Fibroblast of lung (primary cell): ENCODE data around the gene TSLP. TPM values are rescaled to one million over a fixed set of nuclear protein-coding genes. Genes with fewer than 3 reads are reported as not detected.

Experiments
- DNase-seq, 2 donors: peaks; one replicate each; pipeline versions ENCODE4 v3.0.0 to v3.0.0-alpha.2; 2010; ENCODE audit warnings: low read depth in 2 of 2
- H2AFZ ChIP-seq: 2 replicates; pipeline ENCODE4 v1.5.1; 2012; ENCODE audit warnings: low read length, control low read depth, inconsistent platforms
- H3K27ac ChIP-seq: 2 replicates; pipeline ENCODE4 v1.5.1; 2011; ENCODE audit warnings: low read length, control low read depth; ENCODE audit not compliant: insufficient read depth
- H3K27me3 ChIP-seq: 2 replicates; pipeline ENCODE4 v1.5.1; 2011; ENCODE audit warnings: mild to moderate bottlenecking, low read length; ENCODE audit not compliant: control insufficient read depth, insufficient read depth
- H3K36me3 ChIP-seq: 2 replicates; pipeline ENCODE4 v1.5.1; 2011; ENCODE audit warnings: low read length; ENCODE audit not compliant: control insufficient read depth, insufficient read depth
- H3K4me1 ChIP-seq: 2 replicates; pipeline ENCODE4 v1.5.1; 2011; ENCODE audit warnings: low read length; ENCODE audit not compliant: control insufficient read depth, insufficient read depth; ENCODE audit errors: extremely low read depth
- H3K4me2 ChIP-seq: 2 replicates; pipeline ENCODE4 v1.5.1; 2011; ENCODE audit warnings: low read length, control low read depth; ENCODE audit not compliant: insufficient read depth; ENCODE audit errors: extremely low read depth
- H3K4me3 ChIP-seq, 4 experiments: fragments of 200-600 bp in 1 of 4; sonication (generic) in 1 of 4; replicated peaks in 1 of 4; 2 replicates each; pipeline ENCODE4 v1.5.1; 2011 to 2016; ENCODE audit warnings: low read length in 4 of 4, low read depth in 3 of 4, mild to moderate bottlenecking in 3 of 4, control low read depth in 2 of 4, inconsistent platforms in 1 of 4, mixed read lengths in 1 of 4; ENCODE audit not compliant: insufficient read depth in 1 of 4; ENCODE audit errors: control extremely low read depth in 1 of 4
- H3K79me2 ChIP-seq: 2 replicates; pipeline ENCODE4 v1.5.1; 2012; ENCODE audit warnings: mild to moderate bottlenecking, low read length, inconsistent platforms; ENCODE audit not compliant: control insufficient read depth, insufficient read depth
- H3K9ac ChIP-seq: 2 replicates; pipeline ENCODE4 v1.5.1; 2011; ENCODE audit warnings: mild to moderate bottlenecking, low read length, control low read depth; ENCODE audit not compliant: insufficient read depth
- H3K9me3 ChIP-seq: 2 replicates; pipeline ENCODE4 v1.5.1; 2012; ENCODE audit warnings: low read depth, low read length; ENCODE audit not compliant: control insufficient read depth, insufficient read depth
- H4K20me1 ChIP-seq: 2 replicates; pipeline ENCODE4 v1.5.1; 2011; ENCODE audit warnings: low read length; ENCODE audit not compliant: control insufficient read depth, insufficient read depth; ENCODE audit errors: extremely low read depth
- EZH2 ChIP-seq: IDR thresholded peaks from 2 replicates; pipeline ENCODE4 v1.5.1; 2012; ENCODE audit warnings: low read length, control low read depth, mild to moderate bottlenecking; ENCODE audit errors: missing control alignments
- polyA plus RNA-seq, 2 donors: library from polyadenylated mRNA; depleted of rRNA in 1 of 2; stranded (reverse) in 1 of 2; unstranded in 1 of 2; fragments of >200 nt; gene quantifications; 2 replicates each; pipeline ENCODE4 v1.2.1, GENCODE V29; 2011 to 2012; ENCODE audit warnings: missing spikeins in 1 of 2
- total RNA-seq: library from RNA; depleted of rRNA; stranded (reverse); fragments of >200 nt; gene quantifications from 2 replicates; pipeline ENCODE4 v1.2.1, GENCODE V29; 2014
- TF ChIP-seq, protein P1 (sequence below), 2 donors: IDR thresholded peaks in 1 of 2; conservative IDR thresholded peaks in 1 of 2; 1 replicate in 1 of 2; 2 replicates in 1 of 2; pipeline ENCODE4 v1.5.1; 2011 to 2012; ENCODE audit warnings: low read length in 2 of 2, control low read depth in 1 of 2, inconsistent platforms in 1 of 2, low read depth in 1 of 2, mild to moderate bottlenecking in 1 of 2

TSLP gene
- total and polyA plus RNA-seq, 2 donors (not counting 1 experiment from before 2014, with no cell fraction given) = 4.6 to 18.7 TPM

- Histone ChIP-seq H3K27me3 (no peaks in the 10 kb centered on the region), H3K36me3 (peaks cover 8% of the 10 kb centered on the region), H3K4me3 (no peak overlapping the region), H3K27ac (no peak overlapping the region), H3K79me2 (no peaks in the 10 kb centered on the region), H3K9me3 (no peaks in the 10 kb centered on the region), H2AFZ (no peak overlapping the region), H3K4me2 (no peak overlapping the region), H3K4me1 (no peaks in the 10 kb centered on the region), H4K20me1 (no peaks in the 10 kb centered on the region), H3K9ac (no peak overlapping the region)
- no peak for TF ChIP-seq EZH2
- TF ChIP-seq, protein P1, sequence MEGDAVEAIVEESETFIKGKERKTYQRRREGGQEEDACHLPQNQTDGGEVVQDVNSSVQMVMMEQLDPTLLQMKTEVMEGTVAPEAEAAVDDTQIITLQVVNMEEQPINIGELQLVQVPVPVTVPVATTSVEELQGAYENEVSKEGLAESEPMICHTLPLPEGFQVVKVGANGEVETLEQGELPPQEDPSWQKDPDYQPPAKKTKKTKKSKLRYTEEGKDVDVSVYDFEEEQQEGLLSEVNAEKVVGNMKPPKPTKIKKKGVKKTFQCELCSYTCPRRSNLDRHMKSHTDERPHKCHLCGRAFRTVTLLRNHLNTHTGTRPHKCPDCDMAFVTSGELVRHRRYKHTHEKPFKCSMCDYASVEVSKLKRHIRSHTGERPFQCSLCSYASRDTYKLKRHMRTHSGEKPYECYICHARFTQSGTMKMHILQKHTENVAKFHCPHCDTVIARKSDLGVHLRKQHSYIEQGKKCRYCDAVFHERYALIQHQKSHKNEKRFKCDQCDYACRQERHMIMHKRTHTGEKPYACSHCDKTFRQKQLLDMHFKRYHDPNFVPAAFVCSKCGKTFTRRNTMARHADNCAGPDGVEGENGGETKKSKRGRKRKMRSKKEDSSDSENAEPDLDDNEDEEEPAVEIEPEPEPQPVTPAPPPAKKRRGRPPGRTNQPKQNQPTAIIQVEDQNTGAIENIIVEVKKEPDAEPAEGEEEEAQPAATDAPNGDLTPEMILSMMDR (conservative IDR thresholded peaks at IDR 0.05 in 1 of 2, IDR thresholded peaks at IDR 0.05 in 1 of 2; ENCODE audit: low read depth in 1 of 2, low read length in 2 of 2) = no peak
- DNase-seq = no peak
These were observed 35.9 kb downstream of the TSLP start for GRCh38 chr5:111107371-111107770.

DNA sequence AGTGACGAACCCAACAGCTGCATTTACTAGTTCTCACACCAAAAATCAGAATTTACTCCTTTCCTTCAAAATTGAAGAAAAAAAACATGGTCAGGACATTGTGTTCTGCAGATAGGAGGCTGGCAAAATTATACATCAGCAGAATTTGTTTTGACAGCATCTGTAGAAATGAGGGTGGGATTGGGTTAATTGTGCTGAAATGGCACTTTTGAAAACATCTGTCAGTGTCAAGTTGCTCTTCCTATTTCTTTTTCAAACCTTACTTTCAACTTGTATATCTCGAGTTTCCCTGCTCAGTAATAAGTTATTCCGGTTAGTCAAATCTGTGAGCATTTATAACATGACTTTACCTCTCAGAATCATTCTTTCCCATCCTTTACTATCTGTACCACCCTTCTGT lies 40.4 kb downstream of the TSLP start:
- Histone ChIP-seq H3K4me2 (no peak overlapping the region), H3K27me3 (no peaks in the 10 kb centered on the region), H3K9me3 (no peaks in the 10 kb centered on the region), H3K36me3 (peaks cover 2% of the 10 kb centered on the region), H2AFZ (no peak overlapping the region), H3K9ac (no peak overlapping the region), H3K4me3 (no peak overlapping the region), H3K4me1 (no peaks in the 10 kb centered on the region), H3K27ac (no peak overlapping the region), H3K79me2 (no peaks in the 10 kb centered on the region), H4K20me1 (no peaks in the 10 kb centered on the region)
- TF ChIP-seq, protein P1 (conservative IDR thresholded peaks at IDR 0.05 in 1 of 2, IDR thresholded peaks at IDR 0.05 in 1 of 2; ENCODE audit: low read depth in 1 of 2, low read length in 2 of 2) = no peak
- TF ChIP-seq EZH2 = no peak
- no peak for DNase-seq

DNA sequence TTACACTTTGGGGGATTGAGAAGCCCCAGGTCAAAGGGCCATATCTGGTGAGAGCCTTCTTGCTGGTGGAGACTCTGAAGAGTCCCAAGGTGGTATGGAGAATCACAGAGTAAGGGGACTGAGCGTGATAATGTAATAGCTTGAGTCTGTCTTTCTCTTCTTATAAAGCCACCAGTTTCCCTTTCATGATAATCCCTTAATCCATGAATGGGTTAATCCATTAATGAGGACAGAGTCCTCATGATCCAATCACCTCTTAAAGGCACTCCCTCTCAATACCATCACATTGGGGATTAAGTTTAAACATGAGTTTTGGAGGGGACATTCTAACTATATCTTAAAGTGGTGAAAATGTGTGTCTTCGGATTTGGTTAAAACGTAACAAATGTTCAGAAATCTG lies 42.2 kb downstream of the TSLP start:
- Histone ChIP-seq H3K27me3 (no peaks in the 10 kb centered on the region), H3K79me2 (no peaks in the 10 kb centered on the region), H3K36me3 (peaks cover 3% of the 10 kb centered on the region), H3K4me2 (no peak overlapping the region), H3K4me3 (no peak overlapping the region), H3K4me1 (no peaks in the 10 kb centered on the region), H2AFZ (no peak overlapping the region), H3K9ac (no peak overlapping the region), H3K27ac (no peak overlapping the region), H3K9me3 (no peaks in the 10 kb centered on the region), H4K20me1 (no peaks in the 10 kb centered on the region)
- DNase-seq = no peak
- TF ChIP-seq EZH2 = no peak
- TF ChIP-seq, protein P1 (conservative IDR thresholded peaks at IDR 0.05 in 1 of 2, IDR thresholded peaks at IDR 0.05 in 1 of 2; ENCODE audit: low read depth in 1 of 2, low read length in 2 of 2) = no peak
